ENCODE data around the gene TNN.

The TNN gene

DNA sequence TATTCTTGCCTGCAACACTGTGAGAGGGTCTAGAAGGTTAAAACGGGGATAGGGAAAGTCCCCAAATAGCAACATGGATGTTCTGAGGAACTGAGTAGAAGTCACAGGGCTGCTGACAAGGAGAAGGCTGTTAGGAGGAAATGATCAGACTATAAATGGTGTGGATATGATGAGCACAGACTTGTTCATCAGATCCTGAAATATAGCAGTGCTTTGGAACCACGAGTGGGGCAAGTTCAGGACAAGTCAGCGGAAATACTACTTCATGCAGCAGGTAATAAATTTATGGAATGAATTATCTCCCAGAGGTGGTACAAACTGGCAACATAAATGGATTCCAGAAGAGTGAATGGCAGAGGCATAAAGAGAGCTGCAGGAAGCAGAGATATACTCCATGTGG, 128.2 kb downstream of the TNN start:
- no peak for TF ChIP-seq CTCF (conservative IDR thresholded peaks at IDR 0.05)
- TF ChIP-seq ZFX (IDR thresholded peaks at IDR 0.05): no peak
- H3K27ac ChIP-seq: no peak overlapping the region

DNA sequence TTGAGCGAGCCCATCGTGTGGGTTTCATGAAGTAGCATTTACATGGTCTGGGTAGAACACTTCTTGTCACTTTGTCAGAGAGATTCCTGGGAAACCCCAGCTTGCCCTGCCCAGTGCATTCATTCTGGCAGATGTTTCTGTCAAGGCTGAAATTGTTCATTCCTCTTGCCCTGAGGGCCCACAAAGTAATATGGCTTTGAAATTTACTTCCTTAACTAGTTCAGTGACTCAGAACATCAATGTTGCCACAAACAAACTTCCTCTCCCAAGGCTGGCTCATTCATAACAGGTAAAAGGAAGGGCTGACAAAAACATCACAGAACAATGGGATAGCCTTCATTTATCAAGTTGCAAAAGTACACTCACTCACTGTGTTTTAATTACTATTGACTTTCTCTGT, 129.9 kb downstream of the TNN start:
- peak overlapping the region; percentile 16; the same call in 1 of the 2 replicates for H3K27ac ChIP-seq

More for the DNA sequence above, 129.9 kb downstream of the TNN start:
- TF ChIP-seq CTCF (conservative IDR thresholded peaks at IDR 0.05) (no peak), ZFX (IDR thresholded peaks at IDR 0.05) (no peak)
